ENCODE results near the gene LIFR. TPM values are rescaled to one million over a fixed set of nuclear protein-coding genes. Genes with fewer than 3 reads are reported as not detected.

The LIFR gene
- total and polyA plus RNA-seq, 12 donors = 9.2 to 118 (median 59.0) TPM

- H3K9me3 ChIP-seq (replicated peaks in 1 of 3) = no peaks in the 10 kb centered on the region
- no peak for TF ChIP-seq POLR2A (IDR thresholded peaks at IDR 0.05)
- TF ChIP-seq, protein P1, sequence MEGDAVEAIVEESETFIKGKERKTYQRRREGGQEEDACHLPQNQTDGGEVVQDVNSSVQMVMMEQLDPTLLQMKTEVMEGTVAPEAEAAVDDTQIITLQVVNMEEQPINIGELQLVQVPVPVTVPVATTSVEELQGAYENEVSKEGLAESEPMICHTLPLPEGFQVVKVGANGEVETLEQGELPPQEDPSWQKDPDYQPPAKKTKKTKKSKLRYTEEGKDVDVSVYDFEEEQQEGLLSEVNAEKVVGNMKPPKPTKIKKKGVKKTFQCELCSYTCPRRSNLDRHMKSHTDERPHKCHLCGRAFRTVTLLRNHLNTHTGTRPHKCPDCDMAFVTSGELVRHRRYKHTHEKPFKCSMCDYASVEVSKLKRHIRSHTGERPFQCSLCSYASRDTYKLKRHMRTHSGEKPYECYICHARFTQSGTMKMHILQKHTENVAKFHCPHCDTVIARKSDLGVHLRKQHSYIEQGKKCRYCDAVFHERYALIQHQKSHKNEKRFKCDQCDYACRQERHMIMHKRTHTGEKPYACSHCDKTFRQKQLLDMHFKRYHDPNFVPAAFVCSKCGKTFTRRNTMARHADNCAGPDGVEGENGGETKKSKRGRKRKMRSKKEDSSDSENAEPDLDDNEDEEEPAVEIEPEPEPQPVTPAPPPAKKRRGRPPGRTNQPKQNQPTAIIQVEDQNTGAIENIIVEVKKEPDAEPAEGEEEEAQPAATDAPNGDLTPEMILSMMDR (IDR thresholded peaks at IDR 0.05) = no peak
- 80 to 83% (median 83%) methylated on average over 2 of the region's 2 CpGs for WGBS, 4 donors
- H3K27me3 ChIP-seq = no peaks in the 10 kb centered on the region
- no peak for DNase-seq
- no peak overlapping the region for H3K27ac ChIP-seq
- no peaks in the 10 kb centered on the region for H3K36me3 ChIP-seq (replicated peaks in 1 of 2)
- H3K4me3 ChIP-seq = no peak overlapping the region
- intact Hi-C loops (cut with DNase I) = no loop called here
- peaks cover 0 to 12% of the 10 kb centered on the region in 2 donors for H3K4me1 ChIP-seq (replicated peaks in 1 of 2)
These were observed 42.7 kb upstream of the LIFR start for GRCh38 chr5:38598994-38599617.

- TF ChIP-seq POLR2A (IDR thresholded peaks at IDR 0.05) = no peak
- TF ChIP-seq, protein P1 (IDR thresholded peaks at IDR 0.05) = no peak
- intact Hi-C loops (cut with DNase I) = no loop called here
These were observed 42.0 kb upstream of the LIFR start for GRCh38 chr5:38598296-38598993.

GRCh38 chr5:38596981-38597380 lies 40.5 kb upstream of the LIFR start:
- H3K27me3 ChIP-seq = no peaks in the 10 kb centered on the region
- TF ChIP-seq POLR2A (IDR thresholded peaks at IDR 0.05) = no peak
- TF ChIP-seq, protein P1 (IDR thresholded peaks at IDR 0.05) = no peak
- H3K36me3 ChIP-seq (replicated peaks in 1 of 2) = no peaks in the 10 kb centered on the region
- no peak for DNase-seq
- no peak overlapping the region for H3K27ac ChIP-seq
- WGBS, 4 donors = 76 to 82% (median 79%) methylated on average over 2 of the region's 2 CpGs
- H3K4me1 ChIP-seq (replicated peaks in 1 of 2) = peaks cover 0 to 12% of the 10 kb centered on the region in 2 donors
- intact Hi-C loops (cut with DNase I) = no loop called here
- no peaks in the 10 kb centered on the region for H3K9me3 ChIP-seq (replicated peaks in 1 of 3)
- H3K4me3 ChIP-seq = no peak overlapping the region

More at GRCh38 chr5:38598296-38598993, 42.0 kb upstream of the LIFR start:
- WGBS, 4 donors = 77 to 93% (median 86%) methylated on average over 8 of the region's 8 CpGs
- H3K27me3 ChIP-seq = no peaks in the 10 kb centered on the region
- H3K36me3 ChIP-seq (replicated peaks in 1 of 2) = no peaks in the 10 kb centered on the region
- no peak overlapping the region for H3K27ac ChIP-seq
- no peaks in the 10 kb centered on the region for H3K9me3 ChIP-seq (replicated peaks in 1 of 3)
- H3K4me1 ChIP-seq (replicated peaks in 1 of 2) = peaks cover 0 to 12% of the 10 kb centered on the region in 2 donors
- DNase-seq = no peak
- H3K4me3 ChIP-seq = no peak overlapping the region

- WGBS, 4 donors = 75 to 81% (median 77%) methylated on average over 5 of the region's 5 CpGs
These were observed 38.8 kb upstream of the LIFR start for GRCh38 chr5:38595132-38595745.

More at GRCh38 chr5:38595132-38595745, 38.8 kb upstream of the LIFR start:
- H3K4me3 ChIP-seq = no peak overlapping the region
- TF ChIP-seq, protein P1 (IDR thresholded peaks at IDR 0.05) = no peak
- TF ChIP-seq POLR2A (IDR thresholded peaks at IDR 0.05) = no peak
- intact Hi-C loops (cut with DNase I) = no loop called here
- peaks cover 0 to 6% of the 10 kb centered on the region in 2 donors for H3K4me1 ChIP-seq (replicated peaks in 1 of 2)
- no peaks in the 10 kb centered on the region for H3K27me3 ChIP-seq
- no peak for DNase-seq
- H3K9me3 ChIP-seq (replicated peaks in 1 of 3) = no peaks in the 10 kb centered on the region
- no peaks in the 10 kb centered on the region for H3K36me3 ChIP-seq (replicated peaks in 1 of 2)
- no peak overlapping the region for H3K27ac ChIP-seq
